Activated T-cell treated with anti-CD3 and anti-CD28 coated beads, Interleukin-2, amount 50 U/mL, for 4 hours (primary cell): Measurements from ENCODE around the gene GDF10. TPM values are rescaled to one million over a fixed set of nuclear protein-coding genes. Genes with fewer than 3 reads are reported as not detected.
A peak's percentile ranks its signal among the peaks of the same experiment; 100 is the strongest.

Source experiments
- ATAC-seq, 2 donors: fragments of 200-7000 bp; cut with Tn5 transposase; one replicate each; pipeline ENCODE4 v1.10.0; 2021
- DNase-seq: peaks from one replicate; pipeline ENCODE4 v3.0.0-alpha.2; 2020
- H3K27me3 Mint-ChIP-seq: one replicate; pipeline ENCODE4 v1.8.0; 2021; ENCODE audit warnings: low read depth, mixed read lengths
- H3K36me3 Mint-ChIP-seq: one replicate; pipeline ENCODE4 v1.8.0; 2022; ENCODE audit warnings: mixed read lengths; ENCODE audit not compliant: insufficient read depth
- H3K4me1 Mint-ChIP-seq: one replicate; pipeline ENCODE4 v1.8.0; 2021; ENCODE audit warnings: low read depth, mixed read lengths
- H3K4me3 Mint-ChIP-seq: one replicate; pipeline ENCODE4 v1.8.0; 2021; ENCODE audit warnings: mild to moderate bottlenecking, moderate library complexity, mixed read lengths
- H3K9me3 Mint-ChIP-seq: one replicate; pipeline ENCODE4 v1.8.0; 2021; ENCODE audit warnings: mixed read lengths
- total RNA-seq, 3 donors: library from RNA; stranded (reverse); gene quantifications; one replicate each; pipeline ENCODE4 v1.2.1, GENCODE V29; 2021

The GDF10 gene
- total RNA-seq, 3 donors from 2014 or later: 0.25 to 0.43 (median 0.37) TPM

- ATAC-seq (peak; percentile 55 to 65), DNase-seq (peak; percentile 24)
- peaks cover 3% of the 10 kb centered on the region for H3K36me3 Mint-ChIP-seq
- H3K4me1 Mint-ChIP-seq: peaks cover 91% of the 10 kb centered on the region
- H3K9me3 Mint-ChIP-seq: peaks cover 14% of the 10 kb centered on the region
- H3K27me3 Mint-ChIP-seq: no peaks in the 10 kb centered on the region
- no peak overlapping the region for H3K4me3 Mint-ChIP-seq
Measured at GRCh38 chr10:47261121-47261520, 38.9 kb upstream of the GDF10 start.

- Mint-ChIP-seq H3K27me3 (no peaks in the 10 kb centered on the region), H3K36me3 (peaks cover 3% of the 10 kb centered on the region), H3K9me3 (peaks cover 14% of the 10 kb centered on the region), H3K4me3 (no peak overlapping the region), H3K4me1 (peaks cover 89% of the 10 kb centered on the region)
- no peak for DNase-seq
- ATAC-seq: no peak
Measured at GRCh38 chr10:47261556-47261955, 38.4 kb upstream of the GDF10 start.

- ATAC-seq (no peak), DNase-seq (no peak)
- Mint-ChIP-seq H3K4me1 (peaks cover 83% of the 10 kb centered on the region), H3K9me3 (peaks cover 8% of the 10 kb centered on the region), H3K27me3 (no peaks in the 10 kb centered on the region), H3K36me3 (peaks cover 3% of the 10 kb centered on the region), H3K4me3 (no peak overlapping the region)
Measured at GRCh38 chr10:47262606-47263533, 37.1 kb upstream of the GDF10 start.

- no peaks in the 10 kb centered on the region for H3K27me3 Mint-ChIP-seq
- H3K4me1 Mint-ChIP-seq: peaks cover 72% of the 10 kb centered on the region
- peak; percentile 66 for DNase-seq
- peaks cover 3% of the 10 kb centered on the region for H3K36me3 Mint-ChIP-seq
- peak overlapping the region; percentile 26 for H3K4me3 Mint-ChIP-seq
- peak; percentile 84 to 87 for ATAC-seq
- peaks cover 8% of the 10 kb centered on the region for H3K9me3 Mint-ChIP-seq
Measured at GRCh38 chr10:47264797-47265281, 35.2 kb upstream of the GDF10 start.

GRCh38 chr10:47266602-47267001 is 33.4 kb upstream of the GDF10 start:
- no peaks in the 10 kb centered on the region for H3K27me3 Mint-ChIP-seq
- H3K9me3 Mint-ChIP-seq: peaks cover 8% of the 10 kb centered on the region
- H3K36me3 Mint-ChIP-seq: peaks cover 3% of the 10 kb centered on the region
- ATAC-seq (no peak), DNase-seq (no peak)
- peaks cover 59% of the 10 kb centered on the region for H3K4me1 Mint-ChIP-seq
- no peak overlapping the region for H3K4me3 Mint-ChIP-seq

GRCh38 chr10:47268696-47269095 is 31.3 kb upstream of the GDF10 start:
- peaks cover 45% of the 10 kb centered on the region for H3K4me1 Mint-ChIP-seq

GRCh38 chr10:47269294-47269693 is 30.7 kb upstream of the GDF10 start:
- Mint-ChIP-seq H3K27me3 (no peaks in the 10 kb centered on the region), H3K9me3 (peaks cover 8% of the 10 kb centered on the region), H3K36me3 (no peaks in the 10 kb centered on the region), H3K4me1 (peaks cover 39% of the 10 kb centered on the region), H3K4me3 (no peak overlapping the region)
- DNase-seq: no peak
- no peak for ATAC-seq

More at GRCh38 chr10:47268696-47269095, 31.3 kb upstream of the GDF10 start:
- H3K4me3 Mint-ChIP-seq: no peak overlapping the region
- no peak for ATAC-seq
- peaks cover 3% of the 10 kb centered on the region for H3K36me3 Mint-ChIP-seq
- no peaks in the 10 kb centered on the region for H3K27me3 Mint-ChIP-seq
- DNase-seq: no peak
- peaks cover 12% of the 10 kb centered on the region for H3K9me3 Mint-ChIP-seq

GRCh38 chr10:47276071-47276470 is 23.9 kb upstream of the GDF10 start:
- H3K27me3 Mint-ChIP-seq: no peaks in the 10 kb centered on the region
- H3K4me3 Mint-ChIP-seq: no peak overlapping the region
- H3K4me1 Mint-ChIP-seq: peaks cover 24% of the 10 kb centered on the region
- DNase-seq (no peak), ATAC-seq (no peak)
- H3K9me3 Mint-ChIP-seq: peaks cover 4% of the 10 kb centered on the region
- H3K36me3 Mint-ChIP-seq: no peaks in the 10 kb centered on the region

- Mint-ChIP-seq H3K27me3 (no peaks in the 10 kb centered on the region), H3K4me1 (peaks cover 24% of the 10 kb centered on the region)
Measured at GRCh38 chr10:47276576-47277351, 23.2 kb upstream of the GDF10 start.

GRCh38 chr10:47277352-47278151 is 22.4 kb upstream of the GDF10 start:
- Mint-ChIP-seq H3K27me3 (no peaks in the 10 kb centered on the region), H3K36me3 (no peaks in the 10 kb centered on the region), H3K4me3 (no peak overlapping the region), H3K9me3 (no peaks in the 10 kb centered on the region), H3K4me1 (peaks cover 24% of the 10 kb centered on the region)
- DNase-seq (peak; percentile 27), ATAC-seq (peak; percentile 88 to 92)

More at GRCh38 chr10:47276576-47277351, 23.2 kb upstream of the GDF10 start:
- Mint-ChIP-seq H3K9me3 (peaks cover 4% of the 10 kb centered on the region), H3K36me3 (no peaks in the 10 kb centered on the region), H3K4me3 (no peak overlapping the region)
- no peak for DNase-seq
- no peak for ATAC-seq

- Mint-ChIP-seq H3K9me3 (no peaks in the 10 kb centered on the region), H3K36me3 (no peaks in the 10 kb centered on the region), H3K4me3 (no peak overlapping the region), H3K4me1 (peaks cover 24% of the 10 kb centered on the region), H3K27me3 (no peaks in the 10 kb centered on the region)
- DNase-seq: no peak
- ATAC-seq: peak in 1 of 2 donors; percentile 16
Measured at GRCh38 chr10:47278152-47278473, 21.9 kb upstream of the GDF10 start.

GRCh38 chr10:47278720-47279119 is 21.3 kb upstream of the GDF10 start:
- Mint-ChIP-seq H3K36me3 (no peaks in the 10 kb centered on the region), H3K27me3 (no peaks in the 10 kb centered on the region), H3K4me1 (peaks cover 24% of the 10 kb centered on the region), H3K9me3 (no peaks in the 10 kb centered on the region), H3K4me3 (no peak overlapping the region)
- ATAC-seq: no peak
- DNase-seq: no peak

GRCh38 chr10:47279276-47279675 is 20.7 kb upstream of the GDF10 start:
- H3K4me1 Mint-ChIP-seq: peaks cover 24% of the 10 kb centered on the region
- H3K36me3 Mint-ChIP-seq: no peaks in the 10 kb centered on the region
- ATAC-seq (no peak), DNase-seq (no peak)
- H3K27me3 Mint-ChIP-seq: no peaks in the 10 kb centered on the region
- H3K9me3 Mint-ChIP-seq: no peaks in the 10 kb centered on the region
- H3K4me3 Mint-ChIP-seq: no peak overlapping the region
